Tibial nerve (tissue), 3 donors: ENCODE data around the gene URB1.

Experiments
- CTCF ChIP-seq, 5 experiments: fragments of 200-600 bp in 3 of 5; fragments of 450-650 bp in 2 of 5; sonication (generic) in 3 of 5; IDR thresholded peaks; one replicate each; pipeline ENCODE4 v1.5.1; 2016 to 2019; ENCODE audit warnings: antibody characterized with exemption in 5 of 5, mild to moderate bottlenecking in 3 of 5, moderate library complexity in 2 of 5
- POLR2A ChIP-seq, 2 donors: fragments of 450-650 bp; IDR thresholded peaks; one replicate each; pipeline ENCODE4 v1.6.1; 2017; ENCODE audit warnings: antibody characterized with exemption in 2 of 2, mild to moderate bottlenecking in 2 of 2, moderate library complexity in 2 of 2

DNA sequence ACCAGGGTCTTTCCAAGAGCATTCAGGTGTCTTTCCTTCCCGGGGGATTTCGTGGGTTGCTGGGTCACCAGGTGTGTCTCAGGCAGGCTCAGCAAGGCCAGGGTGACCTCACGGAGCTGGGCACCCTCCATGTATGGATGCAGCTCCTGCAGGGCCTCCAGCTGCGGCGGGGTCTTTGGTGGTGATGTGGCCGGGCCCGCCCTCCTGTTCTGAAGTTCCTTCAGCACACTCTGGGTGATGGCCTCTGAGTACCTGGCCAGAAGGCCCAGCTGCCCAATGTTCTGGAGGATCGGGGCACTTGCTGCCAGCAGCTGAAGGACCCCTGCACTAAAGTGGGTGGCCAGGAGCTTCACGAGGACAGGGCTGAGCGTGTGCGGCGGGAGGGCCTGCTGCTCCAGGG, 45.5 kb downstream of the URB1 start:
- TF ChIP-seq CTCF (IDR thresholded peaks at IDR 0.05) (no peak), POLR2A (IDR thresholded peaks at IDR 0.05) (no peak)
